Measurements from ENCODE around the gene WDR87.

WDR87 gene

DNA sequence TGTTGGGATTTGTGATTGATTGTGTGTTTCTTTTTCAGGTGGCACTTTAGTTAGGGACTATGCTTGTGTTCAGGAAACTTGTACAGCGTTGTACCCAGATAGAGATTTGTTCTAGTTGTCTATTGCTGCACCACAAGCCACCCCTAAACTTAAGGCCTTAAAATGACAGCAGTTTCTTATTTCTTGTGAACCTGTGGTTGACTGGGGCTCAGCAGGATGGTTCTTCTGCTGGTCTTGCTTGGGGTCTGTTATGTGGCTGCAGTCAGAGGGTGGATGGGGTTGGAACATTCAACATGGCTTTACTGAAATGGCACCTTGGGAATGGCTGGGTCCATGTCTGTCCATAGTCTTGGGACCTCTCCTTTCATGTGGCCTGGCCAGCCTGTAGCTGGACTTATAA is 28.9 kb upstream of the WDR87 start:
- no peak overlapping the region for H3K4ac ChIP-seq (ENCODE audit: low read depth in 1 of 2, low read length in 2 of 2)
- H3K23ac ChIP-seq (ENCODE audit: low read length in 2 of 2), result no peak overlapping the region
- DNase-seq, result no peak
- H3K27ac ChIP-seq (ENCODE audit: low read length, poor library complexity, severe bottlenecking), result peak overlapping the region; percentile 11
- H4K91ac ChIP-seq (ENCODE audit: low read length), result no peak overlapping the region
- H3K4me2 ChIP-seq (ENCODE audit: low read length, poor library complexity, severe bottlenecking), result no peak overlapping the region
- no peak overlapping the region for H4K8ac ChIP-seq (ENCODE audit: low read length)
- H3K18ac ChIP-seq (ENCODE audit: low read depth in 1 of 2, low read length in 2 of 2), result no peak overlapping the region
- no peak overlapping the region for H2BK5ac ChIP-seq (ENCODE audit: low read depth, low read length, poor library complexity, severe bottlenecking)
- H3K36me3 ChIP-seq (ENCODE audit: control insufficient read depth in 1 of 2, insufficient read depth in 2 of 2, low read depth in 1 of 2, low read length in 2 of 2), result peaks cover 11% of the 10 kb centered on the region in 2 experiments
- peaks cover 14% of the 10 kb centered on the region for H3K9me3 ChIP-seq (ENCODE audit: control insufficient read depth, low read length)
- H3K14ac ChIP-seq (ENCODE audit: low read length in 2 of 2), result no peak overlapping the region
- peaks cover 2% of the 10 kb centered on the region for H3K79me1 ChIP-seq (replicated peaks; ENCODE audit: low read length, poor library complexity, severe bottlenecking)
- H3K9ac ChIP-seq (ENCODE audit: low read length), result no peak overlapping the region
- no peak overlapping the region for H2BK15ac ChIP-seq (ENCODE audit: low read depth, poor library complexity, severe bottlenecking)
- no peak overlapping the region for H2BK12ac ChIP-seq (ENCODE audit: low read length in 2 of 2)
- no peaks in the 10 kb centered on the region for H3K27me3 ChIP-seq (ENCODE audit: control insufficient read depth in 1 of 2, insufficient read depth in 1 of 2, low read length in 2 of 2)
- H2AK5ac ChIP-seq (ENCODE audit: low read length, severe bottlenecking), result peak overlapping the region; percentile 8
- H3K4me1 ChIP-seq (ENCODE audit: control insufficient read depth, insufficient read depth, low read depth, low read length), result peaks cover 18% of the 10 kb centered on the region
- WGBS, result no CpG with 5 or more reads among the region's 1 CpG
- no peak overlapping the region for H2BK120ac ChIP-seq (ENCODE audit: low read depth, low read length)
- no peak overlapping the region for H3K4me3 ChIP-seq (ENCODE audit: insufficient read depth in 1 of 2, low read depth in 1 of 2, low read length in 2 of 2)
- no peak overlapping the region for H2AFZ ChIP-seq (ENCODE audit: low read depth, low read length)

DNA sequence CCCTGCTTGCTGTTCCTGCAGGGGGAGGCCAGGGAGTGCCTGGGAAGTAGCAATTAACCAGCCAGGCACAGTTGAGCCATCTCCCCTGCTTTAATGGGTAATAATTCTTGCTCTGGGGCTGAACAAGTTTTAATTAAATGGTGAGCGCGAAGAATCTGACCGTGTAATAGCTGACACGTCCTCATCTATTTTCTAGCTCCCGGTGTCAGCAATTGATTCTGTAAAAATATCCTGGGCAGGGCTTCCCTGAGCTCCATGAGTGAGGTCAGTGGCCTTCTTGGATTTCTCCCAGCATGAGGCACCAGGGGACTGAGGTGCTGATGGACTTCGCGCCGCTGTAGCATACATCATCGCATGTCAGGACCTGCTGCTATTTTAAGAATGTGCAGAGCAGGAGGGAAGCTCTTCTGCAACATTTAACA is 27.6 kb upstream of the WDR87 start:
- no peak overlapping the region for H3K4ac ChIP-seq (ENCODE audit: low read depth in 1 of 2, low read length in 2 of 2)
- no peak overlapping the region for H2AFZ ChIP-seq (ENCODE audit: low read depth, low read length)
- H3K4me2 ChIP-seq (ENCODE audit: low read length, poor library complexity, severe bottlenecking), result peak overlapping the region; percentile 8
- H3K79me1 ChIP-seq (replicated peaks; ENCODE audit: low read length, poor library complexity, severe bottlenecking), result no peaks in the 10 kb centered on the region
- no peak overlapping the region for H3K23ac ChIP-seq (ENCODE audit: low read length in 2 of 2)
- no peak overlapping the region for H3K14ac ChIP-seq (ENCODE audit: low read length in 2 of 2)
- no peak overlapping the region for H4K8ac ChIP-seq (ENCODE audit: low read length)
- H3K27me3 ChIP-seq (ENCODE audit: control insufficient read depth in 1 of 2, insufficient read depth in 1 of 2, low read length in 2 of 2), result no peaks in the 10 kb centered on the region
- H3K4me3 ChIP-seq (ENCODE audit: insufficient read depth in 1 of 2, low read depth in 1 of 2, low read length in 2 of 2), result peak overlapping the region in 1 of 2 experiments; percentile 28
- peak; percentile 58 for DNase-seq
- H2BK12ac ChIP-seq (ENCODE audit: low read length in 2 of 2), result peak overlapping the region in 1 of 2 experiments; percentile 11
- H4K91ac ChIP-seq (ENCODE audit: low read length), result no peak overlapping the region
- peak overlapping the region; percentile 95 for H3K27ac ChIP-seq (ENCODE audit: low read length, poor library complexity, severe bottlenecking)
- no peak overlapping the region for H3K18ac ChIP-seq (ENCODE audit: low read depth in 1 of 2, low read length in 2 of 2)
- no peak overlapping the region for H2BK120ac ChIP-seq (ENCODE audit: low read depth, low read length)
- H2BK5ac ChIP-seq (ENCODE audit: low read depth, low read length, poor library complexity, severe bottlenecking), result no peak overlapping the region
- peak overlapping the region; percentile 15 for H2AK5ac ChIP-seq (ENCODE audit: low read length, severe bottlenecking)
- peaks cover 6 to 9% of the 10 kb centered on the region in 2 experiments for H3K36me3 ChIP-seq (ENCODE audit: control insufficient read depth in 1 of 2, insufficient read depth in 2 of 2, low read depth in 1 of 2, low read length in 2 of 2)
- peak overlapping the region; percentile 21 for H3K9ac ChIP-seq (ENCODE audit: low read length)
- H2BK15ac ChIP-seq (ENCODE audit: low read depth, poor library complexity, severe bottlenecking), result no peak overlapping the region
- H3K4me1 ChIP-seq (ENCODE audit: control insufficient read depth, insufficient read depth, low read depth, low read length), result peaks cover 23% of the 10 kb centered on the region
- H3K9me3 ChIP-seq (ENCODE audit: control insufficient read depth, low read length), result peaks cover 14% of the 10 kb centered on the region
- 76% methylated on average over 8 of the region's 9 CpGs for WGBS

DNA sequence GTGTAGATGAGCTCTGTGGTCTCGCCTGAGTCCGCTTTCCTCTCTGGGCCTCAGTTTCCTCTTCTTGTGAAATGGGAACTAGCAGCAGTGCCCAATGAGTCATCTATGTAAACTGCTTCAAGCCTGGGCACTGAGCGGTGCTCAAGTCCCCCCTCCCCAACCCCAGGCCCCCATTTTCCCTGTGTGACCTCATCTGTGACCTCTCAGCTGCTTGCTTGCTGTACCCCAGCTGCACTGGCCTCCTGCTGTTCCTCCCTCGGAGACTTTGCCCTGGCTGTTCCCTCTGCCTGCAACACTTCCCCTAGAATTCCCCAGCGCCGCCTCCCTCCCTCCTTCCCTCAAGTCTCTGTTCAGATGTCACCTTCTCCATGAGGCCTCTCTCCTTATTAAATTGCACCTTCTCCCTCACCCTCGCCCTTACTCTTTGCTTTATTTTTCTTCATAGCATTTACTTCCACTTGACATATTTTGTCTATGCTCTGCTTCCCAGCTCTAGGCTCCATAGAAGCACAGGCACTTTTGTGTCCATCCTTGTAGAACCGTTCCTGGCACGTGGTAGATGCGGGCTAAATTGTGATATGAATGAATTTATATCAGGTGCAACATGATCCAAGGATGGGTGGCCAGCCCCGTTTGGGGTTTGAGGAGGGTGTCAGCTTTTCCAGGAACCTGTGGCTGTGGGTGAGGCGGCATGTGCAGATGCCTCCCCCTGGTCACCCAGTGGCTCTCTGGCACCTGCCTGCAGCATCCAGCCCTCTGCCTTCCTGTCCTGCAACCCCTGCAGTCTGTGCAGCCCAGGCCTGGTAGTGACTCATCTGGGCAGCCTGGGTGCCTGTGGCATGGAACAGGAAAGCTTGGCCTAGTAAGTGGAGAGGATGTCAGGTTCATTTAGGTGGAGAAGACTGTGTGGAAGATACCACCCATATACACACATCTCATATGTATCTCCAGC is 26.9 kb upstream of the WDR87 start:
- Histone ChIP-seq H2BK5ac (ENCODE audit: low read depth, low read length, poor library complexity, severe bottlenecking) (peak overlapping the region; percentile 73), H2BK15ac (ENCODE audit: low read depth, poor library complexity, severe bottlenecking) (no peak overlapping the region), H3K36me3 (ENCODE audit: control insufficient read depth in 1 of 2, insufficient read depth in 2 of 2, low read depth in 1 of 2, low read length in 2 of 2) (peaks cover 4 to 9% of the 10 kb centered on the region in 2 experiments), H2BK120ac (ENCODE audit: low read depth, low read length) (no peak overlapping the region), H4K8ac (ENCODE audit: low read length) (peak overlapping the region; percentile 27), H3K18ac (ENCODE audit: low read depth in 1 of 2, low read length in 2 of 2) (no peak overlapping the region), H3K9me3 (ENCODE audit: control insufficient read depth, low read length) (peaks cover 14% of the 10 kb centered on the region), H4K91ac (ENCODE audit: low read length) (peak overlapping the region; percentile 41), H3K4me1 (ENCODE audit: control insufficient read depth, insufficient read depth, low read depth, low read length) (peaks cover 25% of the 10 kb centered on the region), H3K4ac (ENCODE audit: low read depth in 1 of 2, low read length in 2 of 2) (no peak overlapping the region), H2BK12ac (ENCODE audit: low read length in 2 of 2) (peak overlapping the region in 1 of 2 experiments; percentile 11), H3K14ac (ENCODE audit: low read length in 2 of 2) (no peak overlapping the region), H3K23ac (ENCODE audit: low read length in 2 of 2) (no peak overlapping the region), H2AFZ (ENCODE audit: low read depth, low read length) (no peak overlapping the region), H3K27me3 (ENCODE audit: control insufficient read depth in 1 of 2, insufficient read depth in 1 of 2, low read length in 2 of 2) (no peaks in the 10 kb centered on the region), H3K4me3 (ENCODE audit: insufficient read depth in 1 of 2, low read depth in 1 of 2, low read length in 2 of 2) (peak overlapping the region in 1 of 2 experiments; percentile 28), H3K4me2 (ENCODE audit: low read length, poor library complexity, severe bottlenecking) (peak overlapping the region; percentile 56), H2AK5ac (ENCODE audit: low read length, severe bottlenecking) (peak overlapping the region; percentile 83), H3K79me1 (replicated peaks; ENCODE audit: low read length, poor library complexity, severe bottlenecking) (no peaks in the 10 kb centered on the region), H3K27ac (ENCODE audit: low read length, poor library complexity, severe bottlenecking) (peak overlapping the region; percentile 95), H3K9ac (ENCODE audit: low read length) (peak overlapping the region; percentile 21)
- 81% methylated on average over 12 of the region's 12 CpGs for WGBS
- peak; percentile 65 for DNase-seq

Data from mesenchymal stem cell (in vitro differentiated cells and primary cell).